HepG2 (cell line): ENCODE results near the gene IKZF2. TPM values are rescaled to one million over a fixed set of nuclear protein-coding genes. Genes with fewer than 3 reads are reported as not detected.

Source experiments
- ATAC-seq: fragments of 200-7000 bp; cut with Tn5 transposase; 3 replicates; pipeline ENCODE4 v1.9.1; 2020; ENCODE audit warnings: mild to moderate bottlenecking, moderate library complexity
- BruUV-seq: library from RNA; stranded (reverse); fragments of 400-500 nt; replicated peaks from 2 replicates; lab custom pipeline; 2021; lab: Mats Ljungman, UMichigan
- CTCF ChIA-PET: fragments of 300-600 bp; formaldehyde crosslinking; extraction: SDS; loops from one replicate; lab custom pipeline; 2021; ENCODE audit warnings: low total read pairs, inconsistent platforms, low intra/inter-chr PET ratio; lab: Yijun Ruan, JAX
- POLR2A ChIA-PET: fragments of 350-600 bp; sonication (Branson Sonifier 250); formaldehyde crosslinking; loops from one replicate; lab custom pipeline; 2020; ENCODE audit warnings: antibody characterized with exemption, inconsistent platforms; lab: Yijun Ruan, JAX
- DNase-seq: peaks from one replicate; pipeline ENCODE4 v3.0.0-alpha.2; 2015; ENCODE audit warnings: low spot score
- FAIRE-seq: peaks from 3 replicates; lab custom pipeline; 2011; peaks lifted over from hg19 to GRCh38; lab: Jason Lieb, UNC
- H2AFZ ChIP-seq: one replicate; pipeline ENCODE4 v1.6.1; 2011; ENCODE audit warnings: low read length, inconsistent platforms
- H3K27ac ChIP-seq: fragments of 300-600 bp; 3 replicates; pipeline ENCODE4 v1.8.0; 2011; ENCODE audit warnings: mixed run types, mild to moderate bottlenecking, mixed read lengths, low read length, inconsistent platforms; ENCODE audit not compliant: insufficient read depth; ENCODE audit errors: extremely low read length
- H3K27me3 ChIP-seq, 2 experiments: fragments of 200-600 bp in 1 of 2; 2 replicates in 1 of 2; 3 replicates in 1 of 2; pipeline versions ENCODE4 v1.6.0 to v1.8.0; 2011; ENCODE audit warnings: low read length in 2 of 2, mild to moderate bottlenecking in 2 of 2, moderate library complexity in 2 of 2, inconsistent platforms in 1 of 2; ENCODE audit not compliant: insufficient read depth in 2 of 2, control insufficient read depth in 1 of 2
- H3K36me3 ChIP-seq, 2 experiments: fragments of 200-600 bp in 1 of 2; replicated peaks in 1 of 2; 2 replicates in 1 of 2; 3 replicates in 1 of 2; pipeline versions ENCODE4 v1.5.1 to v1.8.0; 2011; ENCODE audit warnings: low read length in 2 of 2, inconsistent platforms in 1 of 2; ENCODE audit not compliant: insufficient read depth in 2 of 2, control insufficient read depth in 1 of 2
- H3K4me1 ChIP-seq: 2 replicates; pipeline ENCODE4 v1.5.1; 2012; ENCODE audit warnings: low read length, inconsistent platforms; ENCODE audit not compliant: insufficient read depth
- H3K4me2 ChIP-seq: 2 replicates; pipeline ENCODE4 v1.6.0; 2011; ENCODE audit warnings: low read depth, low read length, inconsistent platforms
- H3K4me3 ChIP-seq, 3 experiments: fragments of 200-600 bp in 1 of 3; sonication (generic), shearing (Covaris generic) in 1 of 3; replicated peaks in 1 of 3; 2 replicates each; pipeline ENCODE4 v1.5.1; 2011 to 2016; ENCODE audit warnings: low read length in 3 of 3, inconsistent platforms in 2 of 3, low read depth in 2 of 3, mild to moderate bottlenecking in 2 of 3, control low read depth in 1 of 3, mixed read lengths in 1 of 3; ENCODE audit not compliant: insufficient read depth in 1 of 3
- H3K79me2 ChIP-seq: one replicate; pipeline ENCODE4 v1.6.1; 2011; ENCODE audit warnings: low read length, inconsistent platforms; ENCODE audit not compliant: insufficient read depth
- H3K9ac ChIP-seq: 2 replicates; pipeline ENCODE4 v1.6.0; 2011; ENCODE audit warnings: mild to moderate bottlenecking, low read depth, low read length, inconsistent platforms; ENCODE audit not compliant: insufficient read depth
- H3K9me3 ChIP-seq: 2 replicates; pipeline ENCODE4 v1.5.1; 2012; ENCODE audit warnings: mild to moderate bottlenecking, low read length
- H4K20me1 ChIP-seq: 2 replicates; pipeline ENCODE4 v1.6.0; 2011; ENCODE audit warnings: inconsistent platforms, mild to moderate bottlenecking, low read length, moderate library complexity; ENCODE audit not compliant: insufficient read depth
- BATF2 ChIP-seq: sonication (generic); formaldehyde crosslinking; IDR thresholded peaks from 2 replicates; pipeline ENCODE4 v1.8.0; 2022; ENCODE audit warnings: mild to moderate bottlenecking, missing genetic modification reagents, moderate library complexity
- CHCHD3 ChIP-seq: sonication (generic); formaldehyde crosslinking; IDR thresholded peaks from 2 replicates; pipeline ENCODE4 v1.8.0; 2022; ENCODE audit warnings: mild to moderate bottlenecking, missing genetic modification reagents, moderate library complexity
- E2F1 ChIP-seq: sonication (generic); formaldehyde crosslinking; IDR thresholded peaks from 2 replicates; pipeline ENCODE4 v1.5.0; 2020; ENCODE audit warnings: missing genetic modification reagents
- FOXC1 ChIP-seq: sonication (generic); formaldehyde crosslinking; IDR thresholded peaks from 2 replicates; pipeline ENCODE4 v1.8.0; 2022; ENCODE audit warnings: mild to moderate bottlenecking, missing genetic modification reagents, borderline replicate concordance
- ZBTB2 ChIP-seq: sonication (generic); formaldehyde crosslinking; IDR thresholded peaks from 2 replicates; pipeline ENCODE4 v1.8.0; 2022; ENCODE audit warnings: low read depth, missing genetic modification reagents
- ZNF263 ChIP-seq: sonication (generic); formaldehyde crosslinking; IDR thresholded peaks from 2 replicates; pipeline ENCODE4 v1.4.0; 2020; ENCODE audit warnings: missing genetic modification reagents
- ZNF788 ChIP-seq: sonication (generic); formaldehyde crosslinking; IDR thresholded peaks from 2 replicates; pipeline ENCODE4 v1.5.0; 2020; ENCODE audit warnings: mild to moderate bottlenecking, missing genetic modification reagents, borderline replicate concordance
- WGBS: methylation state at CpG from one replicate; pipeline ENCODE4 v1.1.6; 2017; ENCODE audit warnings: low lambda C conversion rate; 5-methylcytosine and 5-hydroxymethylcytosine counted together
- in situ Hi-C: cut with HindIII; loops from 2 replicates; pipeline ENCODE4 v1.10.0; 2017; ENCODE audit warnings: low pct_unique_long_range_greater_than_20kb; ENCODE audit not compliant: extremely low pct_ligation_motif_present
- intact Hi-C: fragments of 100-400 bp; cut with micrococcal nuclease; formaldehyde crosslinking; loops from one replicate; pipeline ENCODE4 v1.10.0; 2022; ENCODE audit not compliant: unreplicated experiment
- polyA plus RNA-seq, 8 experiments: library from polyadenylated mRNA; depleted of rRNA in 3 of 8; stranded (reverse) in 7 of 8; unstranded in 1 of 8; fragments of >200 nt; fragmentation: Illumina TruSeq in 4 of 8; extraction: Trizol in 4 of 8; gene quantifications; 2 replicates each; pipeline versions ENCODE4 v1.2.1 to v1.2.3, GENCODE V29; 2011 to 2016; ENCODE audit warnings: low read depth in 4 of 8, missing spikeins in 1 of 8, mixed read lengths in 1 of 8; ENCODE audit not compliant: insufficient read depth in 1 of 8
- total RNA-seq, 5 experiments: library from RNA; depleted of rRNA; stranded (reverse); fragments of >200 nt; fragmentation: Illumina TruSeq; extraction: Trizol; gene quantifications; 2 replicates each; pipeline ENCODE4 v1.2.3, GENCODE V29; 2016; ENCODE audit warnings: low read depth in 1 of 5

The IKZF2 gene
- total and polyA plus RNA-seq, 2 of the 13 experiments (the other 11 are each of a cell fraction or from before 2014, with no cell fraction given) = 0.18 to 0.86 TPM

- no peaks in the 10 kb centered on the region for H3K79me2 ChIP-seq
- H2AFZ ChIP-seq = no peak overlapping the region
- in situ Hi-C loops = no loop called here
- H3K4me3 ChIP-seq = no peak overlapping the region
- FAIRE-seq (no peak), DNase-seq (no peak), ATAC-seq (no peak)
- 25% methylated on average over 3 of the region's 3 CpGs for WGBS
- POLR2A ChIA-PET = no interaction called here
- no peaks in the 10 kb centered on the region for H3K9me3 ChIP-seq
- no TSS peak for BruUV-seq
- no peak overlapping the region for H3K9ac ChIP-seq
- CTCF ChIA-PET = no interaction called here
- no peaks in the 10 kb centered on the region for H4K20me1 ChIP-seq
- no peak overlapping the region for H3K27ac ChIP-seq
- H3K27me3 ChIP-seq = no peaks in the 10 kb centered on the region
- no peaks in the 10 kb centered on the region for H3K36me3 ChIP-seq
- TF ChIP-seq E2F1 (CRISPR knock-in tag) = no peak
- no peak for TF ChIP-seq CHCHD3 (CRISPR knock-in tag)
- no peak for TF ChIP-seq BATF2
- no peak for TF ChIP-seq ZBTB2
- TF ChIP-seq ZNF788 (CRISPR knock-in tag) = no peak
- TF ChIP-seq ZNF263 = no peak
- TF ChIP-seq FOXC1 (CRISPR knock-in tag) = no peak
- H3K4me2 ChIP-seq = no peak overlapping the region
- no peaks in the 10 kb centered on the region for H3K4me1 ChIP-seq
- intact Hi-C loops = no loop called here
Observed at GRCh38 chr2:213162516-213163118, 11.2 kb upstream of the IKZF2 start.
